Stimulated activated naive CD4-positive, alpha-beta T cell treated with Interleukin-2 at 50 U/mL for 16 hours (primary cell): Measurements from ENCODE around the gene TASOR.
"Not testable (repeated sequence)": the region's sequence is repeated elsewhere in the genome, so short reads cannot be mapped to it uniquely, and the experiment has no call there.

Source experiments
- DNase-seq: peaks from one replicate; lab custom pipeline; 2025; lab: John Stamatoyannopoulos, UW

TASOR gene, protein sequence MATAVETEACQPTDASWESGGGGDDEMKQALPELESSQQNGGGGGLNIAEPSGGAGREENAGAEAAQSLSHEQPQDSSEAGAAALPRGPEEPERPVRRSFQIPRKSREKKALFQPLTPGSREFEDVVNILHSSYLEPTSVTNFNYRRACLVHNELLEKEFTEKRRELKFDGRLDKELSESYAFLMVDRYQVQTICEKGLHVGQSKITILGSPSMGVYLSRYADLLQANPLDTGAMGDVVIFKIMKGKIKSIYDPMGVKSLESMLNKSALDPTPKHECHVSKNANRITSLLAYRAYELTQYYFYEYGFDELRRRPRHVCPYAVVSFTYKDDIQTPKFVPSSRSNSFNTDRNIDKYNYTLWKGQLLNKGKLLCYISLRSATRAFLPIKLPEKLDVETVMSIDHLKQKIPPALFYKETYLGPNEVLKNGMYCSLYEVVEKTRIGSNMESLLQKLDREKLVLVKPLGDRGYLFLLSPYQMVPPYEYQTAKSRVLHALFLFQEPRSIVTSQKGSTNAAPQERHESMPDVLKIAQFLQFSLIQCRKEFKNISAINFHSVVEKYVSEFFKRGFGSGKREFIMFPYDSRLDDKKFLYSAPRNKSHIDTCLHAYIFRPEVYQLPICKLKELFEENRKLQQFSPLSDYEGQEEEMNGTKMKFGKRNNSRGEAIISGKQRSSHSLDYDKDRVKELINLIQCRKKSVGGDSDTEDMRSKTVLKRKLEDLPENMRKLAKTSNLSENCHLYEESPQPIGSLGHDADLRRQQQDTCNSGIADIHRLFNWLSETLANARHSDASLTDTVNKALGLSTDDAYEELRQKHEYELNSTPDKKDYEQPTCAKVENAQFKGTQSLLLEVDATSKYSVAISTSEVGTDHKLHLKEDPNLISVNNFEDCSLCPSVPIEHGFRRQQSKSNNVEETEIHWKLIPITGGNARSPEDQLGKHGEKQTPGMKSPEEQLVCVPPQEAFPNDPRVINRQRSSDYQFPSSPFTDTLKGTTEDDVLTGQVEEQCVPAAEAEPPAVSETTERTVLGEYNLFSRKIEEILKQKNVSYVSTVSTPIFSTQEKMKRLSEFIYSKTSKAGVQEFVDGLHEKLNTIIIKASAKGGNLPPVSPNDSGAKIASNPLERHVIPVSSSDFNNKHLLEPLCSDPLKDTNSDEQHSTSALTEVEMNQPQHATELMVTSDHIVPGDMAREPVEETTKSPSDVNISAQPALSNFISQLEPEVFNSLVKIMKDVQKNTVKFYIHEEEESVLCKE (N-terminal part only)

GRCh38 chr3:56683122-56683817 lies at the start of gene TASOR:
TSS of gene TASOR (minus strand) at chr3:56683265. CDS start at chr3:56683006, 259 bp downstream.
- peak; percentile 80 for DNase-seq

DNA sequence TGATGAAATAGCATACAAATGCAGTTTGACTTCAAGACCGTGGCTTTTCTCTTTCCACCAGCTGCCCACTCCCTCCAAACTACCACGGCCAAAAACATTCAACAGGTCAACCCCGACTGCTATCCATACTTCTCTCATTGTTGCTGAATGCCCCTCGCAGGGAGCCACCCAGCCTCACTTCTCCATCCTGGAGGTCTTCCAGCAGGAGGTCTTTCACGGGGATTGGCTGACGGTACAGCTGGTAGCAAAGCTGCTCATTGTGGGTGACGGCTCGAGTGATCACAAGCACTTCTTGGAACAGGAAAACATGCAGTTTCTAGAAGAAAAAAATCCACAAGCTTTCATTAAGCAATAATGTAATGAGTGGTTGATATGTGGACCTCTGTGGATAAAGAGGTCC lies 49.0 kb upstream of the TASOR start:
- DNase-seq: no peak

GRCh38 chr3:56725175-56725574 lies 42.1 kb upstream of the TASOR start:
- DNase-seq: peak; percentile 26

DNA sequence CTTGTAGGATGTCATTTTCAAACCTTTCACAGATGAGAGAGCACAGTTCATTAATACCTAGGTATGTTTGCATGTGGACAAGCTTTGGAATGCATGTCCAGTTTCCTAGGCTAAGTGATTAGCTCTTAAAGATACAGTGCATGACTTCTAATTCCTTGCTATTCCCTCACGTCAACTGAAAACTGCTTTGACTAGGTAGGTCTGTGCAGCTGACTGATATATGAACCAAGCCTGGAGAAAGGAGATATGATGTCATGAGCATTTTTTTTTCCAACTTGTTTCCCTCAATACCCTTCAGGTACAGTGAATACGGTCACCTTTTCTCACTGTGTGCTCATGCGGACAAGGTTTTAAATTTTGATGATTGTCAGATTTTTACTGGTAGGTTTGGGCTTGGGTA lies 41.6 kb upstream of the TASOR start:
- no peak for DNase-seq

DNA sequence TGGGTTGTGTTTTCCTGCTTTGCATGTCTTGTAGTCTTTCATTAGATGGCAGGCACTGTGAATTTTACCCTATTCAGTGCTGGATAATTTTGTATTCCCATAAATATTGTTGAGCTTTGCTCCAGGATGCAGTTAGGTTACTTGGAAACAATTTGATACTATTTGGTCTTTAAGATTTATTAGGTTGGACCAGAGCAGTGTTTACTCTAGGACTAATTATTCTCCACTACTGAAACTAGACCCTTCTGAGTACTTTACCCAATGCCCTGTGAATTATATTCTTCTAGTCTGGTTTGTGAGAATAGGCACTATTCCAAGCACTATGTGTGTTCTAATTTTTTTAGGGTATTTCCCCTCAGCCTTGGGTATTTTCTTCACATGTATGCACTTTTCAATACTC lies 37.8 kb upstream of the TASOR start:
- no peak for DNase-seq

DNA sequence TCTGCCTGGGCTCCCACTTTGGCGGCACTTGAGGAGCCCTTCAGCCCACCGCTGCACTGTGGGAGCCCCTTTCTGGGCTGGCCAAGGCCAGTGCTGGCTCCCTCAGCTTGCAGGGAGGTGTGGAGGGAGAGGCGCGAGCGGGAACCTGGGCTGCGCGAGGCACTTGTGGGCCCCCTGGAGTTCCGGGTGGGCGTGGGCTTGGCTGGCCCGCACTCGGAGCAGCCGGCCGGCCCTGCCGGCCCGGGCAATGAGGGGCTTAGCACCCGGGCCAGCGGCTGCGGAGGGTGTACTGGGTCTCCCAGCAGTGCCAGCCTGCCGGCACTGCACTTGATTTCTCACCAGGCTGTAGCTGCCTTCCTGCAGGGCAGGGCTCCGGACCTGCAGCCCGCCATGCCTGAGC lies 35.7 kb upstream of the TASOR start:
- DNase-seq: not testable (repeated sequence)

DNA sequence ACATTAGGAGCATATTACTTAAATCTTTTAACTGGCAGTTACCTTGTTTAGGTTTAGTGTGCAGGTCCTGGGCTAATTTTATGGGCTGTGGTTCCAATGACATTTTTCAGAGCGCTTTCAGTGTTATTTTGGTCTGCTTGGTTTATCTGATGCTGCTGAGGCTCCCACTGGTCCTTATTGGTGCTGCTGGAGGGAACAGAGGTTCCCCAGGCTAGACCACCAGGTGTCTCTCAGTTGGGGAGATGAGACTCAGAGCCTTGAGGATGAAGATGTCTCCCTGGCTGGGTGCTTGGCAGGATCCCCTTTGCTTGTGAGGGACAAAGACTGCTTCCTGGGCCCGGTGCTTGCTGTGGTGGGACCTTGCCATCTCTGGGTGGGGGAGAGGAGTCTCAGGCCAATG lies 28.3 kb upstream of the TASOR start:
- DNase-seq: no peak

DNA sequence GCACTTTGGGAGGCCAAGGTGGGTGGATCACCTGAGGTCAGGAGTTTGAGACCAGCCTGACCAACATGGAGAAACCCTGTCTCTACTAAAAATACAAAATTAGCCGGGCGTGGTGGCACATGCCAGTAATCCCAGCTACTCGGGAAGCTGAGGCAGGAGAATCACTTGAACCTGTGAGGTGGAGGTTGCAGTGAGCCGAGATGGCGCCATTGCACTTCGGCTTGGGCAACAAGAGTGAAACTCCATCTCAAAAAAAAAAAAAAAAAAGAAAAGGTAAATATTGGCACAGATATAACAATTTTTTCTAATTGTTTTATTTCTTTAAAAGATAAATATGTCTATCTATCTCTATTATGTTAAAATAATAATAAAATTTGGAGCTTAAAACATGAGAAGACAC lies 24.3 kb upstream of the TASOR start:
- not testable (repeated sequence) for DNase-seq

GRCh38 chr3:56706629-56707028 lies 23.6 kb upstream of the TASOR start:
- DNase-seq: no peak

GRCh38 chr3:56704706-56705105 lies 21.6 kb upstream of the TASOR start:
- DNase-seq: no peak

DNA sequence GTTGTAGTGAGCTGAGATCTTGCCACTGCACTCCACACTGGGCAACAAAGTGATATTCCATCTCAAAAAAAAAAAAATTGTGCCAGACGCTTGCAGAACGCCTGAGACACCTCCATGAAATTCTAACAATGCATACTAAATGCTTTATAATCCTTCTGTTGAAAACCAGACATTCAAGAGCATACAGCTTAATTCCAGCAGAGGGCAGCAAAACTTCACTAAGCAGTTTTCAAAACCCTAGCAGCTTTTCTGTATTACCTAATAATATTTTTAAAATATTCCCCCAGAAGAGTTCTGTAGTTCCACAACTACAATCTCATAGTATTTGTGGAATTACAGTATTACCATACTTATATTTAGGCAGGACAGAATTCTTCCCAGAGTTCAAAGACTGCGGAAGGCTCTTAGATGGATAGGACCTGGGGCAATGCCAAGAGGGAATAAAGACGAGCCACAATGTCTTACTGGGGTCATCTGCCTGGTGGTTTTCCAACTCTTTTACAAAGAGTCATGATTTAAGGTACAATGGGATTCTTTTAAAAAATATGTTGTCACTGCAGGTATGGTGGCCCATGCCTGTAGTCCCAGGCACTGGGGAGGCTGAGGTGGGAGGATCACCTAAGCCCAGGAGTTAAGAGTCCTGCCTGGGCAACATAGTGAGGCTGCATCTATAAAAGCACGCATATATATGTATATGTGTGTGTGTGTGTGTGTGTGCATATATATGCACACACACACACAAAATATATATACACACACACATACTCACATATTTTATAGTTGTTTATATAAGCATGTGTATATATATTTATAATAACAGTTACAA lies 19.6 kb upstream of the TASOR start:
- no peak for DNase-seq

DNA sequence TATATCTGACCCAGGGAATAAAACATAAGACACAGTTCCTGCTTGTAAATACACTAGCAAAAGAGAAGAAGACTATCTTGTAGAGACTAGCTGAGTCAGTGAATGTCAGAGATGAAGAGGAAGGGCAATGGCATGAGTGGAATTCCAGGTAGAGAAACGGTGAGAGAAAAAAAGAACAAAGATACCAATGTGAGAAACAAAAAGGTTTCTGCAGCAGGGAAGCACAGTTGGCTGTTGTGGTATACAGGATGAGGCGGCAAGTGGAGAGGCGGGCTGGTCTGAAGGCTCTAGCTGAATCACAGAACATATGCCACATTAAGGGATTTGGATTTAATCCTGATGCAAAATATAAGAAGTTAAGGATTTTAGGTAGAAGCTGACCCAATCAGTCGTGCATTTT lies 17.1 kb upstream of the TASOR start:
- no peak for DNase-seq

DNA sequence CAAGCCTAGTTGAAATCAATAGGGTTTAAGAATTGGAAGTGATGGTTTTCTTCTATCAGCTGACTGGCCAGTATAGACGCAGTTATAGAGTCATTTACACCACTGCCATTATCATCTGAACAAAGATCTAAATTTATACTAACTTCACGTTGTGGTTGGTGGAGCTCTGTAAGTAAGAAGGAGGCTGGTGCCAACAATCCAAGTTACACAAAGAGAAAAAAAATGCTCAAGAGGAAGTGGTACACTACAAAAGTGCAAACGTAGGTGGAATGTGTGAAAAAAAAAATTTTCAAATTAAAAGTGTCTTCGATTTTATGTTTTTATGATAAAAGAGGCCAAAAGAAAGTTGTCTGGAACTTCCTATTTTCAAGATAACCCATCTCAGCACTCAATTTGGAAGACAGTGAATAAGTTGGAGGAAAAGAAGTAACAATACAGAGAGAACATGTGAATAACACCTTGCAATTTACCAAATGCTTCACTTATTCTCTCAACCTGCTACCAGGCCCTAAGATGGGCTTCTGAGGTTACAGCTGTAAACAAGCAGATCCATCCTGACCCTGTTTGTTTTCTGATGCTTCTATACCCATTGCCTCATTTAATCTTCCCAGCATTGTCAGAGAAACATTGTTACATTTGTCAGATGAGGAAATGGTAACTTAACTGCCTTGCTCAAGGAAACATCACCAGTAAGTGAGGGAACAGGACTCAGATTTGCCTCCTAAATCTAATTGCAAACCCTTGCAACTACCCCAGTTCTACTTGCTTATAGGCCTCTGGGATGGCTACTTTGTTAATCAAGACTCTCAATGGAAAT lies 12.0 kb upstream of the TASOR start:
- DNase-seq: no peak

DNA sequence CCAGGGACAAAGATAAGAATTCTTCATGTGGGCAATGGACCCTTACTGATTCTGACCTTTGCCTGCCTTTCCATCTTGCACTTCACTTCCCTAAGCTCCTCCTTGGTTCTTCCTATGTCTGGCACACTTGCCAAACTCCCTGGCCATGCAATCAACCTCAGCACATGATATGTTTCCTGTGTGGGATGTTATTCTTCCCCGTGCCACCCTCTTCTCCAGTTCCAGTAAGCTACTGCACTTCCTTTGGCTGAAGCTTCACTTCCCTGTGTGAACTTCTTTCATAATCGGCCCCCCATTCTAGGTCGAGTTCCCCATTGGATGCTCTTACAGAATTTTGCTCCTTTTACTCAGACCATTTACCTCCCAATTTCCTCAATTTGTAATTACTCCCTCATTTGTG lies 10.7 kb upstream of the TASOR start:
- no peak for DNase-seq

DNA sequence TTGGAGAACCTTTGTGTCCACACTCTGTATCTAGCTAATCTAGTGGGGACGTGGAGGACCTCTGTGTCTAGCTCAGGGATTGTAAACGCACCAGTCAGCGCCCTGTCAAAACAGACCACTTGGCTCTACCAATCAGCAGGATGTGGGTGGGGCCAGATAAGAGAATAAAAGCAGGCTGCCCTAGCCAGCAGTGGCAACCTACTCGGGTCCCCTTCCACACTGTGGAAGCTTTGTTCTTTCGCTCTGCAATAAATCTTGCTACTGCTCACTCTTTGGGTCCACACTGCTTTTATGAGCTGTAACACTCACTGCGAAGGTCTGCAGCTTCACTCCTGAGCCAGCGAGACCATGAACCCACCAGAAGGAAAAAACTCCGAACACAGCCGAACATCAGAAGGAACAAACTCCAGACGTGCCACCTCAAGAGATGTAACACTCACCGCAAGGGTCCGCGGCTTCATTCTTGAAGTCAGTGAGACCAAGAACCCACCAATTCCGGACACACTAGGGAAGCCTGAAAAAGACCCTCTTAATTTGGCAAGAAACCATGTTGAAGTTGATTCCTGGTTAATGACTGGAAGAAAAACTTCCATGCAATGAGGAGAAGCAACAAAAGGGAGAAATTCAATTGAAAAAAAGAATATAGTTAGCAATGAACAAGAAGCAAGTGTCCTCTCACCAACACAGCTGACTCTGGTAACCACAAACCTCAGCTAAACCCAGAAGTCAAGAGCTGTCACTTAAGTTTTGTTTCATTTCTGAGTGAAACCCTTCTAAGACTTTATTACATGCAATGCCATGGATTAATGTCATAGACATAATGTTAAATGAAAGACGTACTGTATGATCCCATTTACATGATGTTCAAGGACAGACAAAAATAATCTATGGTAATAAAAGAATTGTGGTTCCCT lies 9.7 kb upstream of the TASOR start:
- peak; percentile 3 for DNase-seq

DNA sequence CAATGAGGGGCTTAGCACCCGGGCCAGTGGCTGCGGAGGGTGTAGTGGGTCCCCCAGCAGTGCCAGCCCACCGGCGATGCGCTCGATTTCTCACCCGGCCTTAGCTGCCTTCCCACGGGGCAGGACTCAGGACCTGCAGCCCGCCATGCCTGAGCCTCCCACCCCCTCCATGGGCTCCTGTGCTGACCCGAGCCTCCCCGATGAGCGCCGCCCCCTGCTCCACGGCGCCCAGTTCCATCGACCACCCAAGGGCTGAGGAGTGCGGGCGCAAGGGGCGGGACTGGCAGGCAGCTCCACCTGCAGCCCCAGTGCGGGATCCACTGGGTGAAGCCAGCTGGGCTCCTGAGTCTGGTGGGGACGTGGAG lies 8.9 kb upstream of the TASOR start:
- DNase-seq: not testable (repeated sequence)

DNA sequence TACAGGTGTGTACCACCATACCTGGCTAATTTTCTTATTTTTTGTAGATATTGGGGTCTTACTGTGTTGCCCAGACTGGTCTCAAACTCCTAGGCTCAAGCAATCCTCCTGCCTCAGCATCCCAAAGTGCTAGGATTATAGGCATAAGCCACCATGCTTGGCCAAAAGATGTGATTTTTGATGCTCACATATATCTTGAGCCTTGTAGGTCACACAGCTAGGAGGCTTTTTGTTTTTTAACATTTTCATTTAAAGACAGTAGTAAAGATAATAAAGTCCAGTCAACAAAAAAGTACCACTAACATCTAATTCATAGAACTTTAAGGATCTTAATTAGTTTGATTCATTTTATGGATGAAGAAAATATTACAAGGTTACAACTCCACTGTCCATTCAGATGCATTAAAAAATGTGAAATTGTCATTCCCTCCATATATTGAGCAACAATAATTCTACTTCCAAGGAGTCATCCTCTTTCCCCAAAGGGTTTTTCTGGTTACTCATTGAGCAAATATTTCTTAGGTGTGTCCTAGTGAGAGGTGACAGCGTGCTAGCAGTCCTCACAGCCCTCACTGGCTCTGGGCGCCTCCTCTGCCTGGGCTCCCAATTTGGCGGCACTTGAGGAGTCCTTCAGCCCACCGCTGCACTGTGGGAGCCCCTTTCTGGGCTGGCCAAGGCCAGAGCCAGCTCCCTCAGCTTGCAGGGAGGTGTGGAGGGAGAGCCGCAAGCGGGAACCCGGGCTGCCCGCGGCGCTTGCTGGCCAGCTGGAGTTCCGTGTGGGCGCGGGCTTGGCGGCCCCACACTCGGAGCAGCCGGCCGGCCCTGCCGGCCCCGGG lies 8.3 kb upstream of the TASOR start:
- DNase-seq: no peak

- DNase-seq: no peak
Observed at GRCh38 chr3:56689303-56689702, 6.2 kb upstream of the TASOR start.
